Measurements from ENCODE around the gene DYNLRB1. TPM values are rescaled to one million over a fixed set of nuclear protein-coding genes. Genes with fewer than 3 reads are reported as not detected.

The DYNLRB1 gene
- total and polyA plus RNA-seq, 10 of the 15 experiments (the other 5 are each of a cell fraction or from before 2014, with no cell fraction given): 87.9 to 313 (median 153) TPM

GRCh38 chr20:34569598-34569997, 53.4 kb downstream of the DYNLRB1 start:
- Histone ChIP-seq H4K20me1 (ENCODE audit: control insufficient read depth, insufficient read depth) (no peaks in the 10 kb centered on the region), H2AFZ (ENCODE audit: control insufficient read depth, low read depth, low read length) (no peak overlapping the region), H3K9me3 (replicated peaks; ENCODE audit: control insufficient read depth, insufficient read depth, low read length) (no peaks in the 10 kb centered on the region), H3K36me3 (ENCODE audit: control insufficient read depth in 2 of 2, insufficient read depth in 2 of 2, low read length in 1 of 2) (peaks cover 0 to 11% of the 10 kb centered on the region in 2 experiments; a peak in 3 of 4 replicates), H3K4me2 (ENCODE audit: control insufficient read depth, insufficient read depth) (no peak overlapping the region), H3K9ac (ENCODE audit: control insufficient read depth, insufficient read depth, low read length) (no peak overlapping the region), H3K27ac (ENCODE audit: control insufficient read depth, insufficient read depth) (no peak overlapping the region), H3K79me2 (ENCODE audit: control insufficient read depth, insufficient read depth, low read length) (no peaks in the 10 kb centered on the region), H3K27me3 (replicated peaks in 1 of 2; ENCODE audit: control insufficient read depth in 2 of 2, insufficient read depth in 2 of 2, low read length in 1 of 2) (no peaks in the 10 kb centered on the region), H3K4me3 (no peak overlapping the region), H3K4me1 (ENCODE audit: control insufficient read depth, insufficient read depth, low read length) (no peaks in the 10 kb centered on the region)
- SMC1A ChIA-PET (ENCODE audit: uncharacterized antibody, unreplicated experiment): no interaction called here
- intact Hi-C loops (cut with micrococcal nuclease; ENCODE audit: unreplicated experiment): no loop called here
- in situ Hi-C loops (cut with MboI): no loop called here
- POLR2A ChIA-PET: interaction anchor here (1.1 kb wide), 1 partner anchor 9 kb away, joined by 4 read pairs; no protein-coding TSS in a partner anchor
- TF ChIP-seq EED (IDR thresholded peaks at IDR 0.05; ENCODE audit: low read depth) (no peak), POLR2AphosphoS2 (IDR thresholded peaks at IDR 0.05; ENCODE audit: low read depth, low read length) (no peak), BHLHE40 (IDR thresholded peaks at IDR 0.05; ENCODE audit: borderline replicate concordance in 1 of 2, low read depth in 2 of 2, low read length in 1 of 2) (no peak), NFIC (IDR thresholded peaks at IDR 0.05; ENCODE audit: low read depth, low read length) (no peak), SMARCA5 (IDR thresholded peaks at IDR 0.05) (no peak), TAF1 (IDR thresholded peaks at IDR 0.05; ENCODE audit: borderline replicate concordance, low read depth, low read length) (no peak), NR2C1 (IDR thresholded peaks at IDR 0.05) (no peak), SREBF1 (IDR thresholded peaks at IDR 0.05; ENCODE audit: low read length) (no peak), CREM (IDR thresholded peaks at IDR 0.05; ENCODE audit: low read depth) (no peak), TCF7 (IDR thresholded peaks at IDR 0.05; ENCODE audit: borderline replicate concordance) (no peak), CHD4 (IDR thresholded peaks at IDR 0.05) (no peak), PKNOX1 (IDR thresholded peaks at IDR 0.05) (no peak), MEF2A (IDR thresholded peaks at IDR 0.05; ENCODE audit: insufficient read depth, low read depth, low read length) (no peak), MEF2B (IDR thresholded peaks at IDR 0.05; ENCODE audit: partially characterized antibody, poor library complexity, severe bottlenecking) (no peak), RAD51 (IDR thresholded peaks at IDR 0.05) (no peak), EZH2 (IDR thresholded peaks at IDR 0.05; ENCODE audit: borderline replicate concordance, control insufficient read depth, low read depth, low read length) (no peak), MLLT1 (IDR thresholded peaks at IDR 0.05) (no peak), IRF5 (IDR thresholded peaks at IDR 0.05; ENCODE audit: borderline replicate concordance) (no peak)
- DNase-seq (ENCODE audit: low read depth, low spot score) (no peak), FAIRE-seq (no peak), ATAC-seq (no peak)
- BruUV-seq (replicated peaks): no TSS peak
- RAD21 ChIA-PET (ENCODE audit: unreplicated experiment): no interaction called here
- 68% methylated on average over 2 of the region's 2 CpGs for WGBS (ENCODE audit: insufficient coverage, insufficient replicate concordance, low lambda C conversion rate, missing lambda C conversion rate)
- CTCF ChIA-PET: interaction anchor here (0.6 to 1.2 kb wide), 3 partner anchors 13 to 734 kb away, joined by 3 read pairs; no protein-coding TSS in a partner anchor
